ENCODE results near the gene GATA2.

GRCh38 chr3:128491941-128492670, 895 bp downstream of the GATA2 start:
- no peak for TF ChIP-seq CTCF (IDR thresholded peaks at IDR 0.05)
- no peak for TF ChIP-seq POLR2A (IDR thresholded peaks at IDR 0.05)
- TF ChIP-seq EP300 (IDR thresholded peaks at IDR 0.05), result peak in 1 of 2 donors; percentile 74

All from tibial nerve (tissue), 4 donors.